ENCODE measurements around the gene PAPPA.

The PAPPA gene

GRCh38 chr9:116409638-116410037 is 256.0 kb downstream of the PAPPA start:
- in situ Hi-C loops (cut with MboI; ENCODE audit: low sequenced_read_pairs): no loop called here

- in situ Hi-C loops (cut with MboI; ENCODE audit: low sequenced_read_pairs): no loop called here
These were observed 257.9 kb downstream of the PAPPA start for GRCh38 chr9:116411506-116411905.

- in situ Hi-C loops (cut with MboI; ENCODE audit: low sequenced_read_pairs): no loop called here
These were observed 260.8 kb downstream of the PAPPA start for GRCh38 chr9:116414374-116414773.

- in situ Hi-C loops (cut with MboI; ENCODE audit: low sequenced_read_pairs): no loop called here
These were observed 262.8 kb downstream of the PAPPA start for GRCh38 chr9:116416421-116416820.

GRCh38 chr9:116417464-116417863 is 263.9 kb downstream of the PAPPA start:
- in situ Hi-C loops (cut with MboI; ENCODE audit: low sequenced_read_pairs): no loop called here

- in situ Hi-C loops (cut with MboI; ENCODE audit: low sequenced_read_pairs): no loop called here
These were observed 265.6 kb downstream of the PAPPA start for GRCh38 chr9:116419181-116419580.

- in situ Hi-C loops (cut with MboI; ENCODE audit: low sequenced_read_pairs): no loop called here
These were observed 267.5 kb downstream of the PAPPA start for GRCh38 chr9:116420993-116421538.

GRCh38 chr9:116422119-116422979 is 268.8 kb downstream of the PAPPA start:
- in situ Hi-C loops (cut with MboI; ENCODE audit: low sequenced_read_pairs): no loop called here

GRCh38 chr9:116423149-116423548 is 269.6 kb downstream of the PAPPA start:
- in situ Hi-C loops (cut with MboI; ENCODE audit: low sequenced_read_pairs): no loop called here

GRCh38 chr9:116425244-116425643 is 271.7 kb downstream of the PAPPA start:
- in situ Hi-C loops (cut with MboI; ENCODE audit: low sequenced_read_pairs): no loop called here

- in situ Hi-C loops (cut with MboI; ENCODE audit: low sequenced_read_pairs): no loop called here
These were observed 277.3 kb downstream of the PAPPA start for GRCh38 chr9:116430849-116431248.

GRCh38 chr9:116432051-116432450 is 278.5 kb downstream of the PAPPA start:
- in situ Hi-C loops (cut with MboI; ENCODE audit: low sequenced_read_pairs): no loop called here

GRCh38 chr9:116434314-116434713 is 280.7 kb downstream of the PAPPA start:
- in situ Hi-C loops (cut with MboI; ENCODE audit: low sequenced_read_pairs): no loop called here

GRCh38 chr9:116435706-116436105 is 282.1 kb downstream of the PAPPA start:
- in situ Hi-C loops (cut with MboI; ENCODE audit: low sequenced_read_pairs): no loop called here

- in situ Hi-C loops (cut with MboI; ENCODE audit: low sequenced_read_pairs): no loop called here
These were observed 282.5 kb downstream of the PAPPA start for GRCh38 chr9:116436121-116436520.

GRCh38 chr9:116437411-116438370 is 284.1 kb downstream of the PAPPA start:
- in situ Hi-C loops (cut with MboI; ENCODE audit: low sequenced_read_pairs): no loop called here

- in situ Hi-C loops (cut with MboI; ENCODE audit: low sequenced_read_pairs): no loop called here
These were observed 288.9 kb downstream of the PAPPA start for GRCh38 chr9:116442528-116442927.

GRCh38 chr9:116447934-116448333 is 294.3 kb downstream of the PAPPA start:
- in situ Hi-C loops (cut with MboI; ENCODE audit: low sequenced_read_pairs): no loop called here

- in situ Hi-C loops (cut with MboI; ENCODE audit: low sequenced_read_pairs): no loop called here
These were observed 294.8 kb downstream of the PAPPA start for GRCh38 chr9:116448431-116448830.

- in situ Hi-C loops (cut with MboI; ENCODE audit: low sequenced_read_pairs): no loop called here
These were observed 296.4 kb downstream of the PAPPA start for GRCh38 chr9:116449949-116450348.

GRCh38 chr9:116450378-116451139 is 297.0 kb downstream of the PAPPA start:
- in situ Hi-C loops (cut with MboI; ENCODE audit: low sequenced_read_pairs): no loop called here

Data from hTERT RPE-1 (cell line).